Activated B cell treated with CpG ODN at 0.5 μM for 24 hours (primary cell): ENCODE measurements around the gene TCEANC. TPM values are rescaled to one million over a fixed set of nuclear protein-coding genes. Genes with fewer than 3 reads are reported as not detected.

ENCODE experiments used
- ATAC-seq: fragments of 200-7000 bp; cut with Tn5 transposase; one replicate; pipeline ENCODE4 v1.10.0; 2021; ENCODE audit warnings: low read depth, mild to moderate bottlenecking, moderate library complexity
- CTCF ChIA-PET: fragments of 350-600 bp; sonication (Branson Sonifier 250); formaldehyde crosslinking; loops from one replicate; lab custom pipeline; 2021; ENCODE audit warnings: antibody characterized with exemption; lab: Charles Lee
- POLR2A ChIA-PET: fragments of 350-600 bp; sonication (Branson Sonifier 250); formaldehyde crosslinking; loops from one replicate; lab custom pipeline; 2021; ENCODE audit warnings: antibody characterized with exemption; lab: Charles Lee
- DNase-seq: peaks from one replicate; pipeline ENCODE4 v3.0.0; 2022
- H3K27ac Mint-ChIP-seq: one replicate; pipeline ENCODE4 v1.8.0; 2020; ENCODE audit warnings: mixed read lengths
- H3K27me3 Mint-ChIP-seq: one replicate; pipeline ENCODE4 v1.8.0; 2021; ENCODE audit warnings: mixed read lengths
- H3K36me3 Mint-ChIP-seq: one replicate; pipeline ENCODE4 v1.8.0; 2021; ENCODE audit warnings: low read depth, mixed read lengths
- H3K4me1 Mint-ChIP-seq: one replicate; pipeline ENCODE4 v1.8.0; 2021; ENCODE audit warnings: mixed read lengths
- H3K4me3 Mint-ChIP-seq: one replicate; pipeline ENCODE4 v1.8.0; 2020; ENCODE audit warnings: mild to moderate bottlenecking, mixed read lengths
- H3K9me3 Mint-ChIP-seq: one replicate; pipeline ENCODE4 v1.8.0; 2020; ENCODE audit warnings: mixed read lengths
- intact Hi-C: fragments of 100-400 bp; cut with micrococcal nuclease; formaldehyde crosslinking; loops from one replicate; pipeline ENCODE4 v1.15.1; 2024
- total RNA-seq: library from RNA; stranded (reverse); gene quantifications from 2 replicates; pipeline ENCODE4 v1.2.3, GENCODE V29; 2022
- TF ChIP-seq, protein P1 (sequence below): fragments of 200-600 bp; IDR thresholded peaks from one replicate; pipeline ENCODE4 v1.8.0; 2022; ENCODE audit warnings: antibody characterized with exemption, mild to moderate bottlenecking

TCEANC gene
- total RNA-seq, 1 donor from 2014 or later = 5.9 TPM

DNA sequence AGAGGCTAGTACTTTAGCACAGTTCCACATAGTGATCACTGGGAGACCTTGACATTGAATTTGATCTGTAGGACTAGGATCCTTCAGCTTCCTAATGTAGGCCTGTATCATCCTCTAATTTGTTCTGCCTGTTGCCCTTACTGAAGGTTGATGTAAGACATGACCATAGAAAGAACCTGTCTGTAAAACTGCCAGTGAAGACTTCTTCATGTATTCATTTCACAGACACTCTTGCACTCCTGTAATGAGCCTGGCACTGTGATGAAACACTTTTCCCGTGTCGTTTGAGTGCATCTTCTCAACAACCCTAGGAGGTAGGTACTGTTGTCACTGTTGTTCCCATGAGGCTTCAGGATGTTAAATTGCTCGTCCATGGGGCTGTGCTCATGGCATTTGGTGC, 50.6 kb downstream of the TCEANC start:
- CTCF ChIA-PET = no interaction called here
- peaks cover 42% of the 10 kb centered on the region for H3K4me1 Mint-ChIP-seq
- DNase-seq (no peak), ATAC-seq (no peak)
- POLR2A ChIA-PET = no interaction called here
- H3K36me3 Mint-ChIP-seq = peaks cover 44% of the 10 kb centered on the region
- TF ChIP-seq, protein P1, sequence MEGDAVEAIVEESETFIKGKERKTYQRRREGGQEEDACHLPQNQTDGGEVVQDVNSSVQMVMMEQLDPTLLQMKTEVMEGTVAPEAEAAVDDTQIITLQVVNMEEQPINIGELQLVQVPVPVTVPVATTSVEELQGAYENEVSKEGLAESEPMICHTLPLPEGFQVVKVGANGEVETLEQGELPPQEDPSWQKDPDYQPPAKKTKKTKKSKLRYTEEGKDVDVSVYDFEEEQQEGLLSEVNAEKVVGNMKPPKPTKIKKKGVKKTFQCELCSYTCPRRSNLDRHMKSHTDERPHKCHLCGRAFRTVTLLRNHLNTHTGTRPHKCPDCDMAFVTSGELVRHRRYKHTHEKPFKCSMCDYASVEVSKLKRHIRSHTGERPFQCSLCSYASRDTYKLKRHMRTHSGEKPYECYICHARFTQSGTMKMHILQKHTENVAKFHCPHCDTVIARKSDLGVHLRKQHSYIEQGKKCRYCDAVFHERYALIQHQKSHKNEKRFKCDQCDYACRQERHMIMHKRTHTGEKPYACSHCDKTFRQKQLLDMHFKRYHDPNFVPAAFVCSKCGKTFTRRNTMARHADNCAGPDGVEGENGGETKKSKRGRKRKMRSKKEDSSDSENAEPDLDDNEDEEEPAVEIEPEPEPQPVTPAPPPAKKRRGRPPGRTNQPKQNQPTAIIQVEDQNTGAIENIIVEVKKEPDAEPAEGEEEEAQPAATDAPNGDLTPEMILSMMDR = no peak
- H3K27ac Mint-ChIP-seq = no peak overlapping the region
- no peaks in the 10 kb centered on the region for H3K9me3 Mint-ChIP-seq
- intact Hi-C loops = loop anchor here (2.0 kb wide), 1 partner anchor 13 kb away; no protein-coding TSS in a partner anchor
- no peak overlapping the region for H3K4me3 Mint-ChIP-seq
- no peaks in the 10 kb centered on the region for H3K27me3 Mint-ChIP-seq

DNA sequence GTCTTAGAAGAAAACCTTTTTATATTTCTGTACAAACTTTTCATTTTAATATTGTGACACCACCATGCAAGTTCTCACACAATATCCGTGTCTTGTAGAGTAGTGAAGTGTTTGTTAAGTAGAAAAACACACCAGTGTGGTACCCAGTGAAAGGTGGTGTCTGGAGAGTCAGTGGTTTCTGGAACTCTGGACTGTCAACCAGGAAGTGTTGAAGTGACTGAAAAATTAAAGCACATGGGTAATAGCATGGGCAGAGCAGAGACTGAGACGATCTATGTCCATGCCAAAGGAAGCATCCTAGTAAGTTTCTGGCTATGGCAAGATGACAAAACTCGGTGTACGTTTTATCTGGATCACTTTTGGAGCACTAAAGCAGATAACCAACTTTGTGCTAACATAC, 58.2 kb downstream of the TCEANC start:
- ChIA-PET POLR2A (interaction anchor here (0.9 kb wide), 1 partner anchor 23 kb away, joined by 3 read pairs; the partner anchor contains the start of genes OFD1 and TRAPPC2), CTCF (no interaction called here)
- Mint-ChIP-seq H3K27ac (no peak overlapping the region), H3K9me3 (no peaks in the 10 kb centered on the region), H3K4me1 (peaks cover 2% of the 10 kb centered on the region), H3K4me3 (no peak overlapping the region), H3K27me3 (no peaks in the 10 kb centered on the region), H3K36me3 (peaks cover 56% of the 10 kb centered on the region)
- TF ChIP-seq, protein P1 = no peak
- DNase-seq = no peak
- ATAC-seq = no peak
- intact Hi-C loops = no loop called here

Other genes with a start within 250 kb of the TCEANC start
- not detected in 2 replicates for gene EGFL6, start 83.5 kb upstream of the TCEANC start, total RNA-seq
- gene RAB9A, start 36.0 kb downstream of the TCEANC start, total RNA-seq = 26.1 and 27.7 TPM in 2 replicates
- 24.7 and 26.7 TPM in 2 replicates for gene TRAPPC2, start 81.5 kb downstream of the TCEANC start, total RNA-seq
- 57.3 and 61.4 TPM in 2 replicates for gene OFD1, start 81.6 kb downstream of the TCEANC start, total RNA-seq
- not detected in 2 replicates for gene GPM6B, start 164.0 kb downstream of the TCEANC start, total RNA-seq